Caco-2 (cell line): ENCODE measurements around the gene COL4A6. TPM values are rescaled to one million over a fixed set of nuclear protein-coding genes. Genes with fewer than 3 reads are reported as not detected.

Source experiments
- BruUV-seq: library from RNA; stranded (reverse); fragments of 400-500 nt; replicated peaks from 2 replicates; lab custom pipeline; 2021; lab: Mats Ljungman, UMichigan
- CTCF ChIA-PET: fragments of 300-600 bp; sonication (Branson Sonifier 250); formaldehyde crosslinking; loops from one replicate; lab custom pipeline; 2022; ENCODE audit warnings: antibody characterized with exemption; lab: Charles Lee
- POLR2A ChIA-PET: fragments of 300-600 bp; sonication (Branson Sonifier 250); formaldehyde crosslinking; loops from one replicate; lab custom pipeline; 2022; ENCODE audit warnings: antibody characterized with exemption; lab: Charles Lee
- DNase-seq, 2 experiments: peaks; one replicate each; pipeline versions ENCODE4 v3.0.0 to v3.0.0-alpha.2; 2020 to 2022
- H3K27me3 ChIP-seq: replicated peaks from 2 replicates; pipeline ENCODE4 v1.6.0; 2011; ENCODE audit warnings: low read length; ENCODE audit not compliant: control insufficient read depth, insufficient read depth
- H3K36me3 ChIP-seq: 2 replicates; pipeline ENCODE4 v1.5.1; 2011; ENCODE audit warnings: low read length; ENCODE audit not compliant: control insufficient read depth, insufficient read depth
- H3K4me1 ChIP-seq: fragments of 250-450 bp; sonication (Bioruptor Pico); 2 replicates; pipeline ENCODE4 v1.5.1; 2020; ENCODE audit warnings: mild to moderate bottlenecking
- H3K4me3 ChIP-seq: 2 replicates; pipeline ENCODE4 v1.5.1; 2011; ENCODE audit warnings: low read depth, mild to moderate bottlenecking, control low read depth, low read length
- H3K9me3 ChIP-seq: fragments of 250-450 bp; sonication (Bioruptor Pico); 2 replicates; pipeline ENCODE4 v1.5.1; 2020; ENCODE audit warnings: mild to moderate bottlenecking, moderate library complexity
- H3K27ac Mint-ChIP-seq: one replicate; pipeline ENCODE4 v1.8.0; 2022; ENCODE audit warnings: mixed read lengths; ENCODE audit not compliant: unreplicated experiment
- H3K27me3 Mint-ChIP-seq: one replicate; pipeline ENCODE4 v1.8.0; 2022; ENCODE audit warnings: mixed read lengths; ENCODE audit not compliant: insufficient read depth, unreplicated experiment
- H3K36me3 Mint-ChIP-seq: one replicate; pipeline ENCODE4 v1.8.0; 2022; ENCODE audit warnings: mild to moderate bottlenecking, mixed read lengths; ENCODE audit not compliant: insufficient read depth, unreplicated experiment
- H3K4me1 Mint-ChIP-seq: one replicate; pipeline ENCODE4 v1.8.0; 2022; ENCODE audit warnings: low read depth, mixed read lengths; ENCODE audit not compliant: unreplicated experiment
- H3K4me3 Mint-ChIP-seq: one replicate; pipeline ENCODE4 v1.8.0; 2022; ENCODE audit warnings: mild to moderate bottlenecking, moderate library complexity, mixed read lengths; ENCODE audit not compliant: unreplicated experiment
- H3K9me3 Mint-ChIP-seq: one replicate; pipeline ENCODE4 v1.8.0; 2022; ENCODE audit warnings: mixed read lengths; ENCODE audit not compliant: unreplicated experiment
- intact Hi-C: fragments of 100-400 bp; cut with micrococcal nuclease; formaldehyde crosslinking; loops from one replicate; pipeline ENCODE4 v1.10.0; 2022; ENCODE audit not compliant: unreplicated experiment
- total RNA-seq: library from RNA; stranded (reverse); gene quantifications from 2 replicates; pipeline ENCODE4 v1.2.3, GENCODE V29; 2022
- TF ChIP-seq, protein P1 (sequence below), 2 experiments: fragments of 200-600 bp in 1 of 2; IDR thresholded peaks; 1 replicate in 1 of 2; 2 replicates in 1 of 2; pipeline versions ENCODE4 v1.5.1 to v1.8.0; 2011 to 2022; ENCODE audit warnings: antibody characterized with exemption in 1 of 2, control low read depth in 1 of 2, inconsistent platforms in 1 of 2, low read depth in 1 of 2, low read length in 1 of 2, mild to moderate bottlenecking in 1 of 2, moderate library complexity in 1 of 2; ENCODE audit not compliant: insufficient read depth in 1 of 2, severe bottlenecking in 1 of 2, unreplicated experiment in 1 of 2

The COL4A6 gene
- total RNA-seq, 1 experiment from 2014 or later: 16.0 TPM

DNA sequence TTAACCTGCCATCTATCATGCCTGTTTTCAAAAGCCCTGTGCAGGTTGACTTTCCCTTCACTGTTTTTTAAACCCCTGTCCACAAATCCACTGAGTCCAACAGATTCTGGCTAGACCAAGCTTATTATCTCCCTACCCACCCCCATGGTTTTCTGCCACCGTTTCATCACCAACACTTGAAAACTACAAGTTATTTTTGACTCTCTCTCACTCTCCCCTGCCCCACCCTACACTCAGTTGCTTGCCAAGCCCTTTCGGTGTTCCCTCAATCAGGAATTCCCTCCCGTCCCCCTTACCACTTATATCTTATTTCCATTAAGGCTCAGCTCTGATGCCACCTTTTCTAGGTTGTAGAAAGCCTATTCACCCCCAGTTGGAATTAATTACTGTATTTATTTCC is 316.9 kb downstream of the COL4A6 start:
- no peaks in the 10 kb centered on the region for H3K36me3 Mint-ChIP-seq
- Histone ChIP-seq H3K36me3 (no peaks in the 10 kb centered on the region), H3K4me1 (no peaks in the 10 kb centered on the region), H3K27me3 (no peaks in the 10 kb centered on the region), H3K4me3 (no peak overlapping the region), H3K9me3 (no peaks in the 10 kb centered on the region)
- no peaks in the 10 kb centered on the region for H3K9me3 Mint-ChIP-seq
- no TSS peak for BruUV-seq
- no peak overlapping the region for H3K4me3 Mint-ChIP-seq
- ChIA-PET POLR2A (no interaction called here), CTCF (no interaction called here)
- no peaks in the 10 kb centered on the region for H3K4me1 Mint-ChIP-seq
- DNase-seq: no peak
- TF ChIP-seq, protein P1, sequence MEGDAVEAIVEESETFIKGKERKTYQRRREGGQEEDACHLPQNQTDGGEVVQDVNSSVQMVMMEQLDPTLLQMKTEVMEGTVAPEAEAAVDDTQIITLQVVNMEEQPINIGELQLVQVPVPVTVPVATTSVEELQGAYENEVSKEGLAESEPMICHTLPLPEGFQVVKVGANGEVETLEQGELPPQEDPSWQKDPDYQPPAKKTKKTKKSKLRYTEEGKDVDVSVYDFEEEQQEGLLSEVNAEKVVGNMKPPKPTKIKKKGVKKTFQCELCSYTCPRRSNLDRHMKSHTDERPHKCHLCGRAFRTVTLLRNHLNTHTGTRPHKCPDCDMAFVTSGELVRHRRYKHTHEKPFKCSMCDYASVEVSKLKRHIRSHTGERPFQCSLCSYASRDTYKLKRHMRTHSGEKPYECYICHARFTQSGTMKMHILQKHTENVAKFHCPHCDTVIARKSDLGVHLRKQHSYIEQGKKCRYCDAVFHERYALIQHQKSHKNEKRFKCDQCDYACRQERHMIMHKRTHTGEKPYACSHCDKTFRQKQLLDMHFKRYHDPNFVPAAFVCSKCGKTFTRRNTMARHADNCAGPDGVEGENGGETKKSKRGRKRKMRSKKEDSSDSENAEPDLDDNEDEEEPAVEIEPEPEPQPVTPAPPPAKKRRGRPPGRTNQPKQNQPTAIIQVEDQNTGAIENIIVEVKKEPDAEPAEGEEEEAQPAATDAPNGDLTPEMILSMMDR (IDR thresholded peaks at IDR 0.05; ENCODE audit: insufficient read depth in 1 of 2, low read depth in 1 of 2, low read length in 1 of 2, severe bottlenecking in 1 of 2, unreplicated experiment in 1 of 2): no peak
- no peak overlapping the region for H3K27ac Mint-ChIP-seq
- intact Hi-C loops: no loop called here
- H3K27me3 Mint-ChIP-seq: no peaks in the 10 kb centered on the region

DNA sequence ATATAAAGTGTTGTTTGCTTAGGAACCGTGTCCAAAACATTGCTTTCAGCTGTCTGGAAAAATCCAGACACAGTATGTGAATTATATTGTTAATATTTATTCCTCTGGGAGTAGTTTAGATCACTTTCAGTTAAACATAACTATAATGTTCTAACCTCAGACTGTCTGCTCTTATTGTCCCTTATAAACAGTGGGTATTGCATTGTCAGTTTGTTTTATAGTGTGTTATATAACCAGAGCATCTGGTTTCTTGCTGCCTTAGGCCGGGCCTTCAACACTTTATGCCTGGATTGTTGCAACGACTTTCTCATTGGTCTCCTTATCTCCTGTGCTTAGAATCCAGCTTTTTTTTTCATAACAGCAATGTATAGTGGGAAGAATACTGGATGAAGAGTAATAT is 320.2 kb downstream of the COL4A6 start:
- Histone ChIP-seq H3K4me1 (no peaks in the 10 kb centered on the region), H3K36me3 (no peaks in the 10 kb centered on the region), H3K4me3 (no peak overlapping the region), H3K27me3 (no peaks in the 10 kb centered on the region), H3K9me3 (no peaks in the 10 kb centered on the region)
- no TSS peak for BruUV-seq
- TF ChIP-seq, protein P1 (IDR thresholded peaks at IDR 0.05; ENCODE audit: insufficient read depth in 1 of 2, low read depth in 1 of 2, low read length in 1 of 2, severe bottlenecking in 1 of 2, unreplicated experiment in 1 of 2): no peak
- Mint-ChIP-seq H3K4me3 (no peak overlapping the region), H3K4me1 (no peaks in the 10 kb centered on the region), H3K27me3 (no peaks in the 10 kb centered on the region), H3K36me3 (no peaks in the 10 kb centered on the region), H3K9me3 (no peaks in the 10 kb centered on the region), H3K27ac (no peak overlapping the region)
- POLR2A ChIA-PET: no interaction called here
- intact Hi-C loops: no loop called here
- CTCF ChIA-PET: no interaction called here
- DNase-seq: no peak

DNA sequence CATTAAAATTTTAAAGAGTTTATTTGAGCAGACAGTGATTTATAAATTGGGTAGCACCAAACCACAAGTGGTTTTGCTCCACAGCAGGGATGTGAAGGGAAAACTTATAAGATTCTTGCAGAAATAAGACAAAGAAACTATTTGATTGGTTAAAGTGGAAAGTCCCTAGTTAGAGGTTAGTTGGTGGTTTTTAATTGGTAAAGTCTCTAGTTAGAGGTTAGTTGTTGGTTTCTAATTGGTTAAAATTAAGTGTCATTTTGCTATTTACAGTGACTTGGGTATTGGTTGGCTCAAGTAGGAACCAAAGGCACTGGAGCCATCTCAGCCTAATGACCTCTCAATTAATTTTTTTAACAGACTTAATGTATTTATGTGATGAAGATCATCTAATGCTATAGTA is 323.7 kb downstream of the COL4A6 start:
- CTCF ChIA-PET: no interaction called here
- no peak for DNase-seq
- Mint-ChIP-seq H3K27ac (no peak overlapping the region), H3K4me3 (no peak overlapping the region), H3K4me1 (no peaks in the 10 kb centered on the region), H3K36me3 (no peaks in the 10 kb centered on the region), H3K27me3 (no peaks in the 10 kb centered on the region), H3K9me3 (no peaks in the 10 kb centered on the region)
- Histone ChIP-seq H3K27me3 (no peaks in the 10 kb centered on the region), H3K4me3 (no peak overlapping the region), H3K9me3 (no peaks in the 10 kb centered on the region), H3K4me1 (no peaks in the 10 kb centered on the region), H3K36me3 (no peaks in the 10 kb centered on the region)
- BruUV-seq: no TSS peak
- POLR2A ChIA-PET: no interaction called here
- intact Hi-C loops: no loop called here
- TF ChIP-seq, protein P1 (IDR thresholded peaks at IDR 0.05; ENCODE audit: insufficient read depth in 1 of 2, low read depth in 1 of 2, low read length in 1 of 2, severe bottlenecking in 1 of 2, unreplicated experiment in 1 of 2): no peak

Other genes with a start within 250 kb of the COL4A6 start
- 48.1 and 49.8 TPM in 2 replicates for gene COL4A5, start 1.4 kb upstream of the COL4A6 start, total RNA-seq